Hepatocyte (in vitro differentiated cells): Measurements from ENCODE around the gene DDX56.

Source experiments
- CTCF ChIP-seq: fragments of 200-600 bp; sonication (generic); IDR thresholded peaks from 2 replicates; pipeline ENCODE4 v1.5.1; 2016; ENCODE audit warnings: antibody characterized with exemption, mild to moderate bottlenecking; ENCODE audit not compliant: poor library complexity
- EZH2 ChIP-seq: fragments of 200-600 bp; sonication (generic); IDR thresholded peaks from 2 replicates; pipeline ENCODE4 v1.6.1; 2016; ENCODE audit warnings: antibody characterized with exemption, mild to moderate bottlenecking, borderline replicate concordance
- EZH2phosphoT487 ChIP-seq: fragments of 200-600 bp; sonication (generic); IDR thresholded peaks from one replicate; pipeline ENCODE4 v1.6.1; 2018; ENCODE audit warnings: antibody characterized with exemption, mild to moderate bottlenecking, low read depth, moderate library complexity; ENCODE audit not compliant: unreplicated experiment, severe bottlenecking

- TF ChIP-seq EZH2phosphoT487 (no peak), CTCF (no peak), EZH2 (no peak)
Measured at GRCh38 chr7:44599222-44599621, 25.5 kb upstream of the DDX56 start.
